ENCODE measurements around the gene FLT4.

GRCh38 chr5:180652346-180652745 is 2.9 kb upstream of the FLT4 start:
- TF ChIP-seq POLR2A (IDR thresholded peaks at IDR 0.05), result no peak
- TF ChIP-seq, protein P1, sequence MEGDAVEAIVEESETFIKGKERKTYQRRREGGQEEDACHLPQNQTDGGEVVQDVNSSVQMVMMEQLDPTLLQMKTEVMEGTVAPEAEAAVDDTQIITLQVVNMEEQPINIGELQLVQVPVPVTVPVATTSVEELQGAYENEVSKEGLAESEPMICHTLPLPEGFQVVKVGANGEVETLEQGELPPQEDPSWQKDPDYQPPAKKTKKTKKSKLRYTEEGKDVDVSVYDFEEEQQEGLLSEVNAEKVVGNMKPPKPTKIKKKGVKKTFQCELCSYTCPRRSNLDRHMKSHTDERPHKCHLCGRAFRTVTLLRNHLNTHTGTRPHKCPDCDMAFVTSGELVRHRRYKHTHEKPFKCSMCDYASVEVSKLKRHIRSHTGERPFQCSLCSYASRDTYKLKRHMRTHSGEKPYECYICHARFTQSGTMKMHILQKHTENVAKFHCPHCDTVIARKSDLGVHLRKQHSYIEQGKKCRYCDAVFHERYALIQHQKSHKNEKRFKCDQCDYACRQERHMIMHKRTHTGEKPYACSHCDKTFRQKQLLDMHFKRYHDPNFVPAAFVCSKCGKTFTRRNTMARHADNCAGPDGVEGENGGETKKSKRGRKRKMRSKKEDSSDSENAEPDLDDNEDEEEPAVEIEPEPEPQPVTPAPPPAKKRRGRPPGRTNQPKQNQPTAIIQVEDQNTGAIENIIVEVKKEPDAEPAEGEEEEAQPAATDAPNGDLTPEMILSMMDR (IDR thresholded peaks at IDR 0.05), result no peak

Data from lower leg skin (tissue), 3 donors.